K562 (cell line): ENCODE data around the gene ITPR2. TPM values are rescaled to one million over a fixed set of nuclear protein-coding genes. Genes with fewer than 3 reads are reported as not detected.

ENCODE experiments used
- ATAC-seq: fragments of 200-7000 bp; cut with Tn5 transposase; 3 replicates; pipeline ENCODE4 v1.9.1; 2020; ENCODE audit warnings: moderate library complexity
- BruUV-seq: library from RNA; stranded (reverse); fragments of 400-500 nt; replicated peaks from 2 replicates; lab custom pipeline; 2021; lab: Mats Ljungman, UMichigan
- CTCF ChIA-PET: fragments of 300-600 bp; formaldehyde crosslinking; extraction: SDS; loops from one replicate; lab custom pipeline; 2021; ENCODE audit warnings: low intra/inter-chr PET ratio; lab: Yijun Ruan, JAX
- POLR2A ChIA-PET: fragments of 300-600, 350-650 bp; sonication (Branson Sonifier 250); formaldehyde crosslinking; extraction: SDS; loops from one replicate; lab custom pipeline; 2021; ENCODE audit warnings: antibody characterized with exemption, inconsistent platforms; lab: Yijun Ruan, JAX
- DNase-seq, 4 experiments: peaks; one replicate each; pipeline versions ENCODE4 v3.0.0 to v3.0.0-alpha.2; 2011 to 2018; ENCODE audit warnings: low spot score in 3 of 4, mixed read lengths in 3 of 4; ENCODE audit errors: extremely low read depth in 1 of 4
- FAIRE-seq: peaks from 2 replicates; lab custom pipeline; 2011; peaks lifted over from hg19 to GRCh38; lab: Jason Lieb, UNC
- H2AFZ ChIP-seq: 2 replicates; pipeline ENCODE4 v1.6.0; 2011; ENCODE audit warnings: low read depth, low read length, control low read depth, inconsistent platforms
- H3K27ac ChIP-seq: fragments of 200-600 bp; 3 replicates; pipeline ENCODE4 v1.8.0; 2011; ENCODE audit warnings: low read depth, mild to moderate bottlenecking, control low read depth, inconsistent platforms, low read length, moderate library complexity, mixed read lengths; ENCODE audit errors: extremely low read depth
- H3K27me3 ChIP-seq, 2 experiments: fragments of 300-600 bp in 1 of 2; 2 replicates in 1 of 2; 3 replicates in 1 of 2; pipeline versions ENCODE4 v1.6.0 to v1.8.0; 2011; ENCODE audit warnings: inconsistent platforms in 2 of 2, low read length in 2 of 2, mild to moderate bottlenecking in 1 of 2, mixed read lengths in 1 of 2, moderate library complexity in 1 of 2; ENCODE audit not compliant: control insufficient read depth in 2 of 2, insufficient read depth in 2 of 2
- H3K36me3 ChIP-seq: fragments of 300-600 bp; 3 replicates; pipeline ENCODE4 v1.8.0; 2011; ENCODE audit warnings: mild to moderate bottlenecking, low read length, inconsistent platforms; ENCODE audit not compliant: control insufficient read depth, insufficient read depth
- H3K4me1 ChIP-seq, 2 experiments: fragments of 200-600 bp in 1 of 2; replicated peaks in 1 of 2; 2 replicates in 1 of 2; 3 replicates in 1 of 2; pipeline versions ENCODE4 v1.5.1 to v1.8.0; 2011; ENCODE audit warnings: inconsistent platforms in 2 of 2, low read length in 2 of 2, mild to moderate bottlenecking in 1 of 2, mixed read lengths in 1 of 2, moderate library complexity in 1 of 2; ENCODE audit not compliant: control insufficient read depth in 2 of 2, insufficient read depth in 2 of 2
- H3K4me2 ChIP-seq: 2 replicates; pipeline ENCODE4 v1.6.1; 2011; ENCODE audit warnings: low read length, control low read depth, inconsistent platforms, mixed read lengths; ENCODE audit not compliant: insufficient read depth
- H3K4me3 ChIP-seq: fragments of 200-600 bp; sonication (generic), shearing (Covaris generic); 2 replicates; pipeline ENCODE4 v1.5.1; 2016; ENCODE audit warnings: control low read depth, inconsistent platforms
- H3K79me2 ChIP-seq: fragments of 200-600 bp; 3 replicates; pipeline ENCODE4 v1.8.0; 2011; ENCODE audit warnings: low read length, inconsistent platforms; ENCODE audit not compliant: control insufficient read depth, insufficient read depth
- H3K9ac ChIP-seq, 2 experiments: 2 replicates each; pipeline versions ENCODE4 v1.6.0 to v1.6.1; 2011; ENCODE audit warnings: low read depth in 2 of 2, low read length in 2 of 2, control low read depth in 1 of 2, inconsistent platforms in 1 of 2, mild to moderate bottlenecking in 1 of 2, mixed read lengths in 1 of 2; ENCODE audit not compliant: insufficient read depth in 1 of 2
- H3K9me1 ChIP-seq: one replicate; pipeline ENCODE4 v1.6.0; 2011; ENCODE audit warnings: inconsistent platforms, mild to moderate bottlenecking, low read length, moderate library complexity; ENCODE audit not compliant: control insufficient read depth, insufficient read depth
- H3K9me3 ChIP-seq: replicated peaks from 2 replicates; pipeline ENCODE4 v1.5.1; 2011; ENCODE audit warnings: low read depth, low read length, inconsistent platforms; ENCODE audit not compliant: control insufficient read depth, insufficient read depth
- H4K20me1 ChIP-seq: replicated peaks from 2 replicates; pipeline ENCODE4 v1.6.1; 2011; ENCODE audit warnings: low read length, inconsistent platforms, mixed read lengths; ENCODE audit not compliant: control insufficient read depth, insufficient read depth
- BACH1 ChIP-seq: fragments of 200-800 bp; sonication (Bioruptor generic); IDR thresholded peaks from 2 replicates; pipeline ENCODE4 v1.6.1; 2016; ENCODE audit warnings: missing genetic modification characterization, missing compliant biosample characterization
- GATAD2A ChIP-seq: fragments of 450-650 bp; IDR thresholded peaks from 2 replicates; pipeline ENCODE4 v1.6.1; 2017
- HDGF ChIP-seq: fragments of 450-650 bp; IDR thresholded peaks from 2 replicates; pipeline ENCODE4 v1.6.1; 2016
- ILF3 ChIP-seq: fragments of 450-650 bp; IDR thresholded peaks from 2 replicates; pipeline ENCODE4 v1.6.1; 2018; ENCODE audit warnings: antibody characterized with exemption, mild to moderate bottlenecking, moderate library complexity, borderline replicate concordance
- MIER1 ChIP-seq: fragments of 450-650 bp; IDR thresholded peaks from 2 replicates; pipeline ENCODE4 v1.6.1; 2016; ENCODE audit warnings: antibody characterized with exemption, mild to moderate bottlenecking, low read depth
- NR1H2 ChIP-seq: sonication (generic); formaldehyde crosslinking; IDR thresholded peaks from 2 replicates; pipeline ENCODE4 v1.4.0; 2020; ENCODE audit warnings: mild to moderate bottlenecking, missing genetic modification reagents
- POLR2H ChIP-seq: IDR thresholded peaks from 2 replicates; pipeline ENCODE4 v1.6.1; 2016; ENCODE audit warnings: missing genetic modification characterization, low read depth, mild to moderate bottlenecking, control low read depth, missing compliant biosample characterization, moderate library complexity
- PTTG1 ChIP-seq: fragments of 450-650 bp; IDR thresholded peaks from 2 replicates; pipeline ENCODE4 v1.6.1; 2016; ENCODE audit warnings: low read depth, mild to moderate bottlenecking, missing genetic modification characterization, missing compliant biosample characterization
- RAD51 ChIP-seq: fragments of 450-650 bp; IDR thresholded peaks from 2 replicates; pipeline ENCODE4 v1.7.1; 2016; ENCODE audit warnings: low read depth, mild to moderate bottlenecking, borderline replicate concordance
- RHOXF2B ChIP-seq: fragments of 250-450 bp; sonication (Bioruptor Pico); conservative IDR thresholded peaks from 2 replicates; pipeline ENCODE4 v1.5.1; 2021
- SMAD3 ChIP-seq: fragments of 450-650 bp; formaldehyde crosslinking; conservative IDR thresholded peaks from 2 replicates; pipeline ENCODE4 v1.4.0; 2020; ENCODE audit warnings: mild to moderate bottlenecking
- TCF7 ChIP-seq: sonication (generic); IDR thresholded peaks from 2 replicates; pipeline ENCODE4 v1.6.1; 2016; ENCODE audit warnings: antibody characterized with exemption, borderline replicate concordance
- YY1 ChIP-seq, 3 experiments: IDR thresholded peaks; 2 replicates each; pipeline ENCODE4 v1.6.1; 2011; ENCODE audit warnings: low read length in 2 of 3, mild to moderate bottlenecking in 2 of 3, moderate library complexity in 2 of 3, borderline replicate concordance in 1 of 3, control low read depth in 1 of 3, low read depth in 1 of 3; ENCODE audit not compliant: insufficient read depth in 3 of 3, insufficient replicate concordance in 2 of 3, control insufficient read depth in 1 of 3, insufficient read length in 1 of 3; ENCODE audit errors: extremely low read depth in 1 of 3
- ZNF124 ChIP-seq: sonication (generic); formaldehyde crosslinking; IDR thresholded peaks from 2 replicates; pipeline ENCODE4 v1.8.1; 2022; ENCODE audit warnings: missing genetic modification reagents
- ZNF140 ChIP-seq: fragments of 250-450 bp; sonication (Bioruptor Pico); IDR thresholded peaks from 2 replicates; pipeline ENCODE4 v1.8.0; 2021; ENCODE audit warnings: moderate library complexity, mild to moderate bottlenecking, inconsistent platforms
- ZNF584 ChIP-seq: fragments of 200-800 bp; sonication (Bioruptor generic); IDR thresholded peaks from 2 replicates; pipeline ENCODE4 v1.6.1; 2016; ENCODE audit warnings: low read depth, mild to moderate bottlenecking, missing genetic modification characterization, missing compliant biosample characterization
- WGBS: fragments of 100-300 bp; shearing (Covaris generic); methylation state at CpG from one replicate; pipeline ENCODE4 v1.1.6; 2016; ENCODE audit warnings: low coverage, mixed read lengths; ENCODE audit not compliant: insufficient coverage; ENCODE audit errors: missing lambda C conversion rate; 5-methylcytosine and 5-hydroxymethylcytosine counted together
- in situ Hi-C: fragments of 300-500 bp; cut with MboI; formaldehyde crosslinking; loops from 4 replicates; pipeline ENCODE4 v1.15.0; 2018; ENCODE audit warnings: inconsistent platforms, mixed read lengths
- intact Hi-C: fragments of 100-400 bp; cut with micrococcal nuclease; formaldehyde crosslinking; loops from 2 replicates; pipeline ENCODE4 v1.14.2; 2022
- polyA plus RNA-seq, 8 experiments: library from polyadenylated mRNA; depleted of rRNA in 4 of 8; stranded (reverse) in 5 of 8; unstranded in 3 of 8; fragments of >200 nt; fragmentation: Nextera tagmentation in 2 of 8; fragmentation: Illumina TruSeq in 1 of 8; extraction: Ambion mirVana in 2 of 8; extraction: Trizol in 1 of 8; gene quantifications; 2 replicates each; pipeline versions ENCODE4 v1.2.1 to v1.2.3, GENCODE V29; 2011 to 2014; ENCODE audit warnings: inconsistent platforms in 1 of 8, missing spikeins in 1 of 8
- total RNA-seq, 7 experiments: library from RNA; depleted of rRNA in 6 of 7; stranded (reverse); fragments of >200 nt in 6 of 7; fragmentation: Illumina TruSeq in 2 of 7; extraction: Trizol in 2 of 7; gene quantifications; 2 replicates each; pipeline versions ENCODE4 v1.2.1 to v1.2.3, GENCODE V29; 2011 to 2021; ENCODE audit warnings: low replicate concordance in 1 of 7
- TF ChIP-seq, protein P1 (sequence below), 2 experiments: fragments of 450-650 bp; IDR thresholded peaks; 2 replicates each; pipeline ENCODE4 v1.6.1; 2016
- TF ChIP-seq, protein P2 (sequence below): sonication (generic); formaldehyde crosslinking; IDR thresholded peaks from 2 replicates; pipeline ENCODE4 v1.9.0; 2022; ENCODE audit warnings: mild to moderate bottlenecking, missing genetic modification reagents

ITPR2 gene
- total and polyA plus RNA-seq, 9 of the 15 experiments (the other 6 are each of a cell fraction or from before 2014, with no cell fraction given) = 0.21 to 3.3 (median 0.95) TPM

DNA sequence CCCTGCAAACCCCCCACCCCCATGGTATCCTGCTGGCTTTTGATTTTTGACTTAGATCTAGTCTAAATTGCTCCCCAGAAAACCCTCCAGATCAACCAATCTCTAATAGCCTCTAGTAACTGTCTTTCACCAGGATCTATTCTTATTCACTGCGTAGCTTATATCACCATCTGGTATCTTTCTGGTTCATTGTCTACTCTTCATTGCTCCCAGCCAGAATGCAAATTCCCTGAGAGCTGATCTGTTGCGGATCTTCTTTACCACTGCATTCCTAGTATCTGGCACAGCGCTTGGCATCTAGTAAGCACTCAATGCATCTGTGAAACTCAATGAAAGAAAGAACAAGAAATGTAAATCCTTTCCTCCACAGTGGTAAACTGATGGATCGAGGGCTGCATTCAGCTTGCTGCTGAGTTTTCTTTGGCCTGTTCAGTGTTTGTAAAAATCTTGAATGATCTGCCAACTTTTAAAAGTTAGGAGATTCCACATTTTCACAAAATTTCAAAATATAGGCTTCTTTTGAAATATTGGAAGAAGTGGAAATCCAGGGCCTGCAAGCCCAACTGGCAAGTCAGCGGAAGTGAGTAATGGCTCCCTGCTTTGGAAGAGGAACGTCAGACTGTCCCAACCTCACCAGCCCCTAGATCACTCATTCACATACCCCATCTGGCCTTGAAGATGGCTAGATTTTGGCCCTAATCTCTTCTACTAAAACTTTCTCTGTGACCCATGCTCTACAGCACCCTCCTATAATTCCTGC, 363.4 kb downstream of the ITPR2 start (continued):
- no peak for TF ChIP-seq ZNF124 (CRISPR knock-in tag)

DNA sequence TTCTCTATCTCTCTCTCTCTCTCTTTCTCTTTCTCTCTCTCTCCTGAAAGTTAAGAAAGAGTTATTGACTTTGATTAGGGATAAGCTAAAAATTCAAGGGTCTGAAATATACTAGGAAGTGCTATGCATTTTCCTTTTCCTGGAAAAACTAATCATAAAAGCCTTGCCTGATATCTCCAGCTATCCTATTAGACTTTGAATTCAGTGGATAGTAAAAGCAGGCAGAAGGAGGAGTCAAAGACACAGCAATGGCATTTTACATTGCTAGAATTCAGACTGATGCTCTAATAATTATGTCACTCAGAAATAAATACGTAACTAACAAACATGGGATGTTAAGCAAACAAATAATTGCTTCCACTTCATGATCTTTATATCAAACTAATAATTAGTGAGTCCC, 365.6 kb downstream of the ITPR2 start:
- no peak for TF ChIP-seq ZNF584 (CRISPR knock-in tag)
- TF ChIP-seq RHOXF2B (CRISPR knock-in tag) = no peak
- no peak for TF ChIP-seq ILF3
- TF ChIP-seq BACH1 = no peak
- TF ChIP-seq GATAD2A = no peak
- TF ChIP-seq RAD51 = no peak
- TF ChIP-seq SMAD3 (CRISPR knock-in tag) = no peak
- TF ChIP-seq POLR2H (tag) = no peak
- no peak for TF ChIP-seq YY1 (IDR thresholded peaks at IDR 0.05; ENCODE audit: borderline replicate concordance in 1 of 3, control insufficient read depth in 1 of 3, extremely low read depth in 1 of 3, insufficient read depth in 3 of 3, insufficient read length in 1 of 3, insufficient replicate concordance in 2 of 3, low read depth in 1 of 3, low read length in 2 of 3)
- no peak for TF ChIP-seq PTTG1 (tag)
- TF ChIP-seq, protein P1, sequence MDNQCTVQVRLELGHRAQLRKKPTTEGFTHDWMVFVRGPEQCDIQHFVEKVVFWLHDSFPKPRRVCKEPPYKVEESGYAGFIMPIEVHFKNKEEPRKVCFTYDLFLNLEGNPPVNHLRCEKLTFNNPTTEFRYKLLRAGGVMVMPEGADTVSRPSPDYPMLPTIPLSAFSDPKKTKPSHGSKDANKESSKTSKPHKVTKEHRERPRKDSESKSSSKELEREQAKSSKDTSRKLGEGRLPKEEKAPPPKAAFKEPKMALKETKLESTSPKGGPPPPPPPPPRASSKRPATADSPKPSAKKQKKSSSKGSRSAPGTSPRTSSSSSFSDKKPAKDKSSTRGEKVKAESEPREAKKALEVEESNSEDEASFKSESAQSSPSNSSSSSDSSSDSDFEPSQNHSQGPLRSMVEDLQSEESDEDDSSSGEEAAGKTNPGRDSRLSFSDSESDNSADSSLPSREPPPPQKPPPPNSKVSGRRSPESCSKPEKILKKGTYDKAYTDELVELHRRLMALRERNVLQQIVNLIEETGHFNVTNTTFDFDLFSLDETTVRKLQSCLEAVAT (IDR thresholded peaks at IDR 0.05) = no peak
- TF ChIP-seq, protein P2, sequence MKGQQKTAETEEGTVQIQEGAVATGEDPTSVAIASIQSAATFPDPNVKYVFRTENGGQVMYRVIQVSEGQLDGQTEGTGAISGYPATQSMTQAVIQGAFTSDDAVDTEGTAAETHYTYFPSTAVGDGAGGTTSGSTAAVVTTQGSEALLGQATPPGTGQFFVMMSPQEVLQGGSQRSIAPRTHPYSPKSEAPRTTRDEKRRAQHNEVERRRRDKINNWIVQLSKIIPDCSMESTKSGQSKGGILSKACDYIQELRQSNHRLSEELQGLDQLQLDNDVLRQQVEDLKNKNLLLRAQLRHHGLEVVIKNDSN = no peak
- no peak for TF ChIP-seq TCF7
- TF ChIP-seq MIER1 = no peak
- TF ChIP-seq NR1H2 = no peak
- no peak for TF ChIP-seq ZNF140 (CRISPR knock-in tag)
- TF ChIP-seq HDGF = no peak
- Histone ChIP-seq H3K4me1 (no peaks in the 10 kb centered on the region), H3K9me3 (no peaks in the 10 kb centered on the region), H3K9me1 (no peaks in the 10 kb centered on the region), H3K4me3 (no peak overlapping the region), H3K36me3 (no peaks in the 10 kb centered on the region), H4K20me1 (no peaks in the 10 kb centered on the region), H2AFZ (no peak overlapping the region), H3K27ac (no peak overlapping the region), H3K4me2 (no peak overlapping the region), H3K9ac (no peak overlapping the region), H3K27me3 (no peaks in the 10 kb centered on the region; a peak in 2 of 5 replicates), H3K79me2 (no peaks in the 10 kb centered on the region)
- ChIA-PET CTCF (no interaction called here), POLR2A (no interaction called here)
- intact Hi-C loops = no loop called here
- ATAC-seq = no peak
- in situ Hi-C loops = no loop called here
- no peak for DNase-seq
- BruUV-seq = no TSS peak
- FAIRE-seq = no peak
- WGBS = 0% methylated on average over 1 of the region's 1 CpG
